Measurements from ENCODE around the gene FNDC11.

GRCh38 chr20:63529180-63529860 lies 24.6 kb upstream of the FNDC11 start:
- TF ChIP-seq ZNF274 (IDR thresholded peaks at IDR 0.05; ENCODE audit: low read depth, low read length), result no peak
- no peak for TF ChIP-seq YY1 (IDR thresholded peaks at IDR 0.05; ENCODE audit: insufficient read depth, insufficient read length)
- no peak for TF ChIP-seq SUZ12 (IDR thresholded peaks at IDR 0.05; ENCODE audit: extremely low read depth, insufficient read depth, insufficient read length)

Measured in NT2/D1 (cell line).